Measurements from ENCODE around the gene MAGIX.

- TF ChIP-seq CTCF (IDR thresholded peaks at IDR 0.05) (no peak), POLR2A (IDR thresholded peaks at IDR 0.05) (no peak)
Measured at GRCh38 chrX:49172280-49172780, 9.8 kb downstream of the MAGIX start.
